Measurements from ENCODE around the gene CDK5RAP1. TPM values are rescaled to one million over a fixed set of nuclear protein-coding genes. Genes with fewer than 3 reads are reported as not detected.
"Not testable (repeated sequence)": the region's sequence is repeated elsewhere in the genome, so short reads cannot be mapped to it uniquely, and the experiment has no call there.

The CDK5RAP1 gene, protein sequence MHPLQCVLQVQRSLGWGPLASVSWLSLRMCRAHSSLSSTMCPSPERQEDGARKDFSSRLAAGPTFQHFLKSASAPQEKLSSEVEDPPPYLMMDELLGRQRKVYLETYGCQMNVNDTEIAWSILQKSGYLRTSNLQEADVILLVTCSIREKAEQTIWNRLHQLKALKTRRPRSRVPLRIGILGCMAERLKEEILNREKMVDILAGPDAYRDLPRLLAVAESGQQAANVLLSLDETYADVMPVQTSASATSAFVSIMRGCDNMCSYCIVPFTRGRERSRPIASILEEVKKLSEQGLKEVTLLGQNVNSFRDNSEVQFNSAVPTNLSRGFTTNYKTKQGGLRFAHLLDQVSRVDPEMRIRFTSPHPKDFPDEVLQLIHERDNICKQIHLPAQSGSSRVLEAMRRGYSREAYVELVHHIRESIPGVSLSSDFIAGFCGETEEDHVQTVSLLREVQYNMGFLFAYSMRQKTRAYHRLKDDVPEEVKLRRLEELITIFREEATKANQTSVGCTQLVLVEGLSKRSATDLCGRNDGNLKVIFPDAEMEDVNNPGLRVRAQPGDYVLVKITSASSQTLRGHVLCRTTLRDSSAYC
- total RNA-seq (2014; rRNA removed; shearing (Covaris generic)), result 25.5 and 29.4 TPM in 2 replicates

DNA sequence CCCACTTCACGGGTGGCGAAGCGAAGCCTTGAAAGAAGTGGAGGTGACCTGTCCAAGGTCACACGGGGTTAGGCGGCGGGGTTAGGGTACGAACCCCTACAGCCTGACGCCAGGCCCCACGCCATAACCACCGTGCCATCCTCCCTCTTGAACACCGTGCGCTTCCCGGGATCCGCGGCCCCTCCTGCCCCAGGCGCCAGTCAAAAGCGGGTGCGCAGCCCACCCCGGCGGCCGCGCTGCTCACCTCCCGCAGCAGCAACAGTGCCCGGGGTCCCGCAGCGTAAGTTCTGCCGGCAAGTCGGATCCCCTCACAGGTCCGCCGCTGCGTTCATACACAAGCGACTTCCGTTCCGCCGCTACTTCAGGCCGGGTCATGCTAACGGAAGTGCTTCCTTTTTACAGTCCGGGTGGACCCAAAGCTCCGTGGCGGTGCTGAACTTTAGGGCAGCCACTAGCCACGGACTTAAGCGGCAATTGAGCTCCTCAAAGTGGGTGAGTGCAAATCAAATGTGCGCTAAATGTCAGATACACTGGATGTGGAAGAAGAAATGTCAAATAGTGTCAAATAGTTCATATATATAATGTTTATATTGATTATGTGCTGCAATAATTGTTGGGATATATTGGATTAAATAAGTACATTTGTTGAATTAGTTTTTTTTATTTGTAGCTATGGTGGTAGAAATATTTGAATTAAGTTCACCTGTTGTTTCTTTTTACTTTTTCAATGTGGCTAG is at the start of gene CDK5RAP1:
CDK5RAP1 (minus strand) TSS at position 336 of the 737 bp plus-strand sequence. CDS start 4,455 bp downstream, outside the sequence.
- peak; percentile 84 for DNase-seq (ENCODE audit: low spot score)

DNA sequence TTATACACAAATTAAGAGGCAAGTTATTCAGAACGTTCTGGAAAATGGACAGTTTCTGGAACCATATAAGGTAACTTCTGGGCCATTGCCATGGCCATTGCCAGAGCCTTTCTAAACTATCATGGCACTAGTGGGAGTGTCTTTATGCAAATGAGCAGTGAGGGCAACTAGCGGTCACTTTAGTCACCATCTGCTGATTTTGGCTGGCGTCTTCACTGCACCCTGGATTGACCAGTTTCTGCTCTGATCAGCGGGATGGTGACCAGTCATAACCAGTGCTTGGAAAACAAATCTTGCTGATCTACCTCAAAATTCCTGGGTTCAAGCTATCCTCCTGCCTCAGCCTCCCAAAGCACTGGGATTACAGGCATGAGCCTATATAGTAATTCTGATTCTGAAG is 49.5 kb upstream of the CDK5RAP1 start:
- no peak for DNase-seq (ENCODE audit: low spot score)

DNA sequence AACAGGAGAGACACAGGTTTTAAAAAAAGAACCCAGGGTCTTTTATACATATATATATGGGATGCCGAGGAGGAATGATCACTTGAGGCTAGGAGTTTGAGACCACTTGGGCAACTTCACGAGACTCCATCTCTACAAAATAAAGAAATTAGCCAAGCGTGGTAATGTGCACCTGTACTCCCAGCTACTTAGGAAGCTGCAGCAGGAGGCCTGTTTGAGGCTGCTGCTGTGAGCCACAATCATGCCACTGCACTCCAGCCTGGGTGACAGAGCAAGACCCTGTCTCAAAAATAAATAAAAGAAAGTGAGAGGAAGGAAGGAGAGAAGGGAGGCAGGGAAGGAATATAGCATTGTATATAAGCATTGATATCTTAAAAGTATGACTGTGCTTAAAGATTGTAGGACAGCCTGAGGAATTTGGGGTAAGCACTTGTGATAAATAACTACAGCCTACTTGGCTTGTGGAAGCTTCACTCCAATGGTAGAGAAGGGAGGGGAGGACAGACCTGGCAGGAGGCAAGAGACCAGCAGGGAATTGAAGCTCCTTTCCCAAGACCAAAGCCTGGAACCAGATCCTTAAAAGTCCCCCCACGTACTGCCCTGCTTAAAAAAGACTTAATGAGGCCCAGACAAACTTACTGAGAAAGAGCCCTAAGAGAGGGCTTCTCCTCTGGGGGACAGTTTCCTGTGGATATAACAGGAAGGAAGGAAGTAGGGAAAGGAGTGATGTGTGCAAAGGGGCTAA is 44.7 kb upstream of the CDK5RAP1 start:
- no peak for DNase-seq (ENCODE audit: low spot score)

DNA sequence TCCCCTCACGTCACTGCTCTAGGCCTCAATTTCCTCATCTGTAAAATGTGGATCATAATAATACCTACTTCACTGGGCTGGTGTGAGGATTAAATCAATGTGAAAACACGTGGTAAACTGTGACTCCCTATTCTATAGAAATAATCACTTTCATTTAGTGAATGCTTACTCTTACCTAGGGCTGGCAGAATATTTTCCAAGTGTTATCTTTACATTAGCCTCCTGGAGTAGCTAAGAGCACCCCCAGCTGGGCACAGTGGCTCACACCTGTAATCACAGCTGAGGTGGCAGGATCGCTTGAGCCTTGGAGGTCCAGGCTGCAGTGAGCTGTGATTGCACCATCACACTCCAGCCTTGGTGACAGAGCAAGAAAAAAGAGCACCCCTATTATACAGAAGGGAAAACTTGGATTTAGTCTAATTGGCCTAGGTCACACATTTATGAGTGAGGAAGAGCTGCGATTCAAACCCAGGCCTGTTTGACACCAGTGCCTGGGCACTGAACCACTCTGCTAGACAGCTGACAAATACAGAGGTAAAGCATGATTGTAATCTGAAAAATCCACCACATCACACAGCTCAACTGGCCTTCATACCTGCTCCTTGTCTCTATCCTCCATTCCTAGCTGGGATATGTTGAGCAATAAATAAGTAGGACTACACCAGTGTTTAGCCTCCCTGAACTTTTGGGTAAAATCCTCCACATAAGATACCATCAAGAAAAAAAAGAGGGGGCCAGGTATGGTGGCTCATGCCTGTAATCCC is 43.7 kb upstream of the CDK5RAP1 start:
- DNase-seq (ENCODE audit: low spot score), result no peak

DNA sequence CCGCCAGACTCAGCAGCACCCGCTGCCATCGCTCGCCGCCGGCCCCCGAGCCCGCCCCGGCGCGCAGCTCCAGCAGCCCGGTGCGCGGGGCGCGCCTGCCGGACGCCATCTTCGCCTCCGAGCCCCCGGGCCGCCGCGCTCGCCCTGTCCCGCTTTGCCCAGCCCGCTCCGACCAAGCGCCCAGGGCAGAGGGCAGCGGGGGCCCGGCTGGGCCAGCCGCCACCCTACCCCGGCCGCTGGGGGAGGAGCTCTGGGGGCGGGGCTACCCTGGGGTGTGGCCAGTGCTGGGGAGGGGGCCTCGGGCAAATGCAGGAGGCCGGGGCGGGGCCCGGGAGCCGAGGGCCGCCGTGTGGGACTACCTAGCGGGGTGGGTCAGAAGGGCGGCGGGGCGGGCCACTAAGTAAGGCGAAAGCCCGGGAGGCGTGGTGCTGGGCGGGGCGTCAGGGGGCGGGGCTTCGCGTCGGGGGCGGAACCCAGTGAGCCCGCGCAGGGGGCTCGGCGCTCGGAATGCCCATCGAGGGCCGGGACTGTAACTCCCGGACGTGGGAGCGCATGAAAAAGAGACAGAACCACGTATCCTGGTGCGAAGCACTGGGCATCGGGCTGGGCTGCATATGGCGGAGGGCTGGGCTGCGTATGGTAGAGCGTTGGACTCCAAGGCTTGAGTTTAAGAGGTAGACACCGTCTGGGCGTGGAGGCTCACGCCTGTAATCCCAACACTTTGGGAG is 42.4 kb upstream of the CDK5RAP1 start, which contains the start of gene SNTA1:
SNTA1 (minus strand) TSS at position 252 of the 728 bp plus-strand sequence; CDS start at position 109, 143 bp downstream.
- peak; percentile 59 for DNase-seq (ENCODE audit: low spot score)

DNA sequence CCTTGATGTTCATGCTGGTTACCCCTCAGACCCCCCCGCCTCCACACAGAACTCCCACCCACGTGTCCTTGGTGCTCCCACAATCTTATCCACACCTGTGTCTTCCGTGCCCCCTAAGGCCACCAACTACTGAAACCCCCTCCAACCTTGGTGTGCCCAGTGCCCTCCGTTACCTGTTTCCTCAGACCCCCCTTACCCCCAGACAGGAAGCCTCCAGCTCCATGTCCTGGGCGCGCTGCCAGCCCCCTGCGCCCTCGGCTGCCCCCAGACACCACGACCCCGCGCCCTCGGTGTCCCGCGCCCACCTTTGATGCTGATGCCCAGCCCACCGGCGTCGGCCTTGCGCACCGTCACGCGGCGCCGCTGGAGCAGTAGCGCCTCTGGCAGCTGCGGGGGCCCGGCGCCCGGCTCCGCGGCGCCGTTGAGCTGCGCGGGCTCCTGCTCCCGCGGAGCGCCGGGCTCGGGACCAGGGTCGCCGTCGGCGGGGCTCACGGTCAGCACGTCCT is 41.7 kb upstream of the CDK5RAP1 start:
- DNase-seq (ENCODE audit: low spot score), result no peak

DNA sequence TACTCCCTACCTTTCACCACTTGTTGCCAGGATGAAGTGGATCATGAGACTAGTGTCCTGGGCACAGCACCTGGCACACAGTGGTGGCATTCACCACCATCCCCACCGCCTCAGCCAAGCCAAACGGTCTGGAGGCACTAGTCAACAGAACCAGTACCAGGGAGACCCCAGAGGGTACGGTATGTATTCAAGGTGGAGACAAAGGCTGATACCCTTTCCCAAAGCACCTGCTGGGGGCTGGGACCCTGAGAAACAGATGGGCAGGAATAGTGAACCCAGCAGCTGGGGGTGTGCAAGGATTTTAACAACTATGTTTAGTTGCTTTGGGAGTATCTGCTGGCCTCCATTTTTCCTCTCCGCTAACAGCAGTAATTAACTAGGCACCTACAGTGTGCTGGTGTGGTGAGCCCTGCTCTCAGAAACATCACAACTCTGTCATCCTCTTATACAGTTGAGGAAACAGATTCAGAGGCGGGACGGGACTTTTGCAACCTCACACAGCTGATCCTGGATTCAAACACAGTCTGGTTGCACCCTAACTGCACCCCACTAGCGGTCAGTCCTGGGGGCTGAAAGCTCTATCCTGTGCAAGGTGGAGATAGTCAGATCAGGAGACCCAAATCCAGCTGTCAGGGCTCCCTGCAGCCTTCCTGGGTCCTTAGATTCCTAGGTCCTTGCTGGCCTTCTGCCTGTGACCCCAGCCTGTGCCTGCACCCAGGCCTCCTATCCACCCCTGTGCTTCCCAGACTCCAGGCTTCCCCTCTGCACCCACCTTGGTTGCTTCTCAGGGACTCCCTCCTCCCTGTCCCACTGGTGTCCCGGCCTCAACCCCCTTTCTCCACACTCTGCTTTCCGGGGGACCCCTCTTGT is 41.1 kb upstream of the CDK5RAP1 start:
- DNase-seq (ENCODE audit: low spot score), result no peak

DNA sequence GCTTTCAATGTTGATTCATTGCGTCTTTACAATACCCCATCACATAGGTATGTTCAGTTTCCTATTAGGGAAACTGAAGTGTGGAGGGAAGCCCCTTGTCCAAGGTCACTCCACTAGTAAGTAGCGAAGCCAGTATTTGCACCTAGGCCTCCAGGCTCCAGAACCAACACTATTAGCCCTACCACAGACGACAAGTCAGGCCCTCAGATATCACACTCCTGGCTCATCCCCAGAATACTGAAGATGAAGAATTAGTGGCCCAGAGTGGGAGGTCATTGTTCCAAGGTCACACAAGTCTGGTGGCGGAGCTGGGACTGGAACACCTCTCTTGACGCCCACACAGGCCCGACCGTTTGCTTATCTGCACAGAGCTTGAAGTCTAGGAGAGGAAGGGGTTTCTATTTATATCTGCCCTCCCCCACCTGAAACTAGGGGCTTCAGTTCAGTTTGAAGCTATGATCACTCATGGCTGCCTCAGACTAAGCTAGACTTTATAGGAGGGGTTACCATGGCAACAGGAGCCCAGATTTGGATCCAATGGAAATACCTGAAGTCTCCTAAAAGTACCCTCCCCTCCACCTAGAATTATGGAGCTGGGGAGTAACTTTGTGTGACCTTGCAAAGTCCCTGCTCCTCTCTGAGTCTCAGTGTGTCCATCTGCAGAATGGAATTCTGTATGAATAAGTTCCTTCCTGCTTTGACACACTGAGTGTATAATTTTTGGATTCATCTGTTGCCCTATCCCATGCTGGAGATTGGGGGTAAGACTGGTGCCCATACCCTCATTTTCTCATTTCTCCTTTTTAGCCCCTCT is 40.0 kb upstream of the CDK5RAP1 start:
- DNase-seq (ENCODE audit: low spot score), result no peak

DNA sequence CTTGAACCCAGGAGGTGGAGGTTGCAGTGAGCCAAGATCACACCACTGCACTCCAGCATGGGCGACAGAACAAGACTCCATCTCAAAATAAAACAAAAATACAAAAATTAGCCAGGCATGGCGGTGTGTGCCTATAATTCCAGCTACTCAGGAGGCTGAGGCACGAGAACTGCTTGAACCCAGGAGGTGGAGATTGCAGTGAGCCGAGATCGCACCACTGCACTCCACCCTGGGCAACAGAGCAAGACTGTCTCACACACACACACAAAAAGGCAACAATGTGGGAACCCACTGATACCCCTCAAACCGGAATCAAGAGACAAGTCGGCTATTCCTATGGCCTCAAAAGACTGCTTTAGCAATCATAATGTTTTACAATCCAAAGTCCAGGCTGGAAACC is 39.2 kb upstream of the CDK5RAP1 start:
- not testable (repeated sequence) for DNase-seq (ENCODE audit: low spot score)

DNA sequence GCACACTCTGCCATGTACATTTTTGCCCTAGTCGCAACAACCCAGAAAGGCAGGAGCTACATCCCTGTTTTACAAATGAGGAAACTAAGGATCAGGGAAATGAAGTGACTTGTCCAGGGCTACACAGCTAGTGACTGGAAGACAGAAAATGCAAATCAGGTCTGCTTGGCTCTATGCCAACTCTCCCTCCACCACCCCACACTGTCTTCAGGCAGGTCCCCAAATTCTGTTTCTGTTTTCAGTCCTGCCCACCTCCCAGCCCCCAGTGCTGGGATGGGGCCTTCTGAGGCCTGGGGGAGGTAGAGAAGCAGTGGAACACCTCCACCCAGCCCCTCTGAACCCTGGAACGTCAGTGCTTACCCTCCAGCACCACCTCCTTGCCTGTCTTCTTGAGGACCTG is 37.2 kb upstream of the CDK5RAP1 start:
- DNase-seq (ENCODE audit: low spot score), result no peak

DNA sequence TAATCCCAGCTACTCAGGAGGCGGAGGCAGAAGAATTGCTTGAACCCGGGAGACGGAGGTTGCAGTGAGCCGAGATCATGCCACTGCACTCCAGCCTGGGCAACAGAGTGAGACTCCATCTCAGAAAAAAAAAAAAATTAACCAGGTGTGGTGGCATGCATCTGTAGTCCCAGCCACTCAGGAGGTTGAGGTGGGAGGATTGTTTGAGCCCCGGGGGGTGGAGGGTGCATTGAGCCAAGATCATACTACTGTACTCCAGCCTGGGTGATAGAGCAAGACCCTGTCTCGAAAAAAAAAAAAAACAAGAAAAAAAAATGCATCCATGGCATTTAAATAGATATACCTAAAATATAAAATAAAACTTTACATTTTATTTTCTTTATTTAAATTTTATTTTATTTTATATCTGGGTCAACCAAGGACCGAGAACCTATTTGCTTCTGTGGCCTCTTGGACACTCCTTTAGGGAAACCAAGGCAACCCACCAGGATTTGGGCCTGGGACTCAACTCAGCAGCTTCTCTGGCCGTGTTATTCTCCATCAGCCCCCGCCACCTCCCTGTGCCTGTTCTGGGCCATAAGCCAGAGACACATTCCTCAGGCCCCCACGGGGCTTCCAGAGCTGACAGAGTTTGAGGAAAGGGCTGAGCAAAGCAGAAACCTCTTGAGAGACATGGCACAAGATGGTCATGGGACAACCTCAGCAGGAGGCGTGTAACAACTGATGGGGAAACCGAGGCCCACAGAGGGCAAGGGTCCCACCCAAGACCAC is 36.0 kb upstream of the CDK5RAP1 start:
- no peak for DNase-seq (ENCODE audit: low spot score)

DNA sequence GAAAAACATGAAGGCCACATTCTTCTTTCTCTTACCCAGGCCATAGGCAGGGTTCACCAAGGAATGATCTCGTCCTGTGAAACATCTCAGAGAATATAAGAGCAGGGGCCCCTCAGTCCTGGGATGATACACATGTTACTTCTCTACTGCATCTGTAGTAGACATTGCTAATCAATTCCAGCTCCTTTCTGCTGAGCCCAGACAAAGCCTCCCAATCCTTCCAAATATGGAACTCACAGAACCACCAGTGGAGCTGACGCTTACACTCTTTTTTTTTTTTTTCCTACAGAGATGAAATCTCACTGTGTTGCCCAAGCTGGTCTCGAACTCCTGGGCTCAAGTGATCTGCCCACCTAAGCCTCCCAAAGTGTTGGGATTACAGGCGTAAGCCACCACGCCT is 33.1 kb upstream of the CDK5RAP1 start:
- no peak for DNase-seq (ENCODE audit: low spot score)

DNA sequence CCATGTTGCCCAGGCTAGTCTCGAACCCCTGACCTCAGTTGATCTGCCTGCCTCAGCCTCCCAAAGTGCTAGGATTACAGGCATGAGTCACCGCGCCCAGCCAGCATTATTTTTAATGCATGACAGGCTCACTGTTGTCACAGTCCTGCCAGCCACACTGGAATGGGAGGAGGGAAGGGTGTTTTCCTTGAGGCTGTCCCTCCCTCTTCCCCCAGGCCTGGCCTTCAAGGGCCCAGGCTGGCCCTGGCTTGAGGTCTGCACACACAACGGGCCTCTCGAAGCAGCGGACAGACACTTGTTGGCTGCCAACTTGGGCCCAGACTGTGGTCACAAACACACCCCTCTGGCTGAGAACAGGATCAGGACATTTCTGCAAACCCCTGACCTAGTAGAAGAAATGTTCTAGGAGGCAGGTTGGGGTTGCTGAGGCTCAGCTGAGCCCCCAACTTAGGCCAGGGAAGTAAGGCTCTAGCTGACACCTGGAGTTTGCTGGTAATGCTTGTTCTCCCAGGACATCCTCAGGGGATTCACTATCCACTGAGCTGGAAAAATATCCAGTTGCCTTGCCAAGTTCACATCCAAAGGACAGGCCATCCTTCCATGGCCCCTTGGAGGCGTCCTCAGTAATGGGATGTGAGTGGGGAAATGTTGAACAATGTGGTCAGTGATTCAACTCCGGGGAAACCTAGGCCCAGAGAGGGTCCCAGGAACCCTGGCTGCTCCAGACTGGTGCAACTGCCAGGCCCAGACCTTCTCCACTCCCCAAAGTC is 32.3 kb upstream of the CDK5RAP1 start:
- DNase-seq (ENCODE audit: low spot score), result no peak

DNA sequence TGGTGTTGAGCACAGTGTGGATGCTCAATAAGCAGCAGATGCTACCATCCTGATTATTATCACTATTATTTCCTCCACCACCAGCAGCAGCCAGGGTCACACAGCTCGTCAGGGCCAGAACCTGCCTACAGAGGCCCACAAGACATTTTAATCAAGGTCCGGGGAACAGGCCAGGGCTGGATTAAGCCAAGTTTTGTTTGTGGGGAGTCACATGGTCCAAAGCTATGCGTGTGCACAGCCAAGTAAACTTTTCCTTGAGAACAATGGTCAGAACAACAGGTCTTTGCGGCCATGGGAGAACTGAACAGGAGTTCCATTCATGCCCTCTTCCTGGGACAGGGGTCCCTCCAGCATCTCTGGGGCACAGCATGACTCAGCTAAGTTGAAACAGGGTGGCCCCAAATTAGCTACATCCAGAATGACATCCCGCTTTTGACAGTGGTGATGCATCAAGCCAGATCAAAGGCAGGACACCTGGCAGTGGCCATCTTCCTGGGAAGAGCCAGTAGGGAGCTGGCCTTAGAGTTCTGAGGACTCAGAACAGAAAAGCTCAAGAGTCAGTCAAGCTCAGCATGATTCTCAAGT is 30.6 kb upstream of the CDK5RAP1 start:
- no peak for DNase-seq (ENCODE audit: low spot score)

DNA sequence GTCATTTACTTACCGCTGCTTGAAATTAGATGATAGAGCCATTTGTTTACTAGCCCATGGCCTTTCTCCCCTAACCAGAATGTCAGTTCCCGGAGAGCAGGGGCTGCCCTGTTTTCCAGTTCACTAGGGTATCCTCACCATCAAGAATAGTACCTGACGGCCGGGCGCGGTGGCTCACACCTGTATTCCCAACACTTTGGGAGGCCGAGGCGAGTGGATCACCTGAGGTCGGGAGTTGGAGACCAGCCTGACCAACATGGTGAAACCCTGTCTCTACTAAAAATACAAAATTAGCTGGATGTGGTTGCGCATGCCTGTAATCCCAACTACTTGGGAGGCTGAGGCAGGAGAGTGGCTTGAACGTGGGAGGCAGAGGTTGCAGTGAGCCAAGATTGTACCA is 22.6 kb upstream of the CDK5RAP1 start:
- not testable (repeated sequence) for DNase-seq (ENCODE audit: low spot score)

DNA sequence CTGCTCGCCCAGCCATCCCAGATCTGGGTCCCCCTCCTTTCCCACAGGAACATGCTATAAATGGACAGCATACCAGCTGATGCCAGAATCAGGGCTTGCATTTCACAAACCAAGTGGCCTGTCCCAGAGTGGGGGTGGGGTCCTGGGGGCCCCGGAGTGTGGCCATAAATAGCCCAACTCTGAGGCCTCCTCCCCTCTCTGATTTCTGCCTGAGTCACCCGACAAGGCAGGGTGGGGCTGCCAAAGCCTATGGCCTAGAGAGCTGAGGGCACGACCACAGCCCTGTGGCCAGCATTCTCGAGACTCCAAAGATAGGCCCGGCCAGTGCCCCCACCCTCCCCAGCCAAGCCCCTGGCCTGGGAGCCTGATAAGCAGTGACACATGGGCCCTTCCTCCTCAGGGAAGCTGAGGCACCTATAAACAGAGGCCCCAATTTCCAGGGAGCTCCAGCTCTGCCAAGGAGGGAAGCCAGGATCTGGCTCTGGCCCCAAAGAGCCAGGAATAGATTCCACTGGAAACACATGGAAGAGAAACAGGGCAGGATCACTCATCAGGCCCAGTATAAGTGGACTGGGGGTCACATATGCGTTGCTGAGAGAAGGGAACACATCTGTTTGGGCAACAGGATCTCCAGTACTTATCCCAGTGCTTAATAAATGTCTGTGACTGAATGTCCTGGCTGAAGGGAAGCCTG is 22.0 kb upstream of the CDK5RAP1 start:
- peak; percentile 73 for DNase-seq (ENCODE audit: low spot score)

All from H4 (cell line).